Neural progenitor cell (in vitro differentiated cells): ENCODE results near the gene TRMT6. TPM values are rescaled to one million over a fixed set of nuclear protein-coding genes. Genes with fewer than 3 reads are reported as not detected.

Source experiments
- DNase-seq: peaks from one replicate; pipeline ENCODE4 v3.0.0-alpha.2; 2016; ENCODE audit warnings: low spot score
- H2AFZ ChIP-seq: fragments of 200-600 bp; sonication (generic); replicated peaks from 2 replicates; pipeline ENCODE4 v1.6.1; 2016; ENCODE audit warnings: antibody characterized with exemption
- H3F3A ChIP-seq: fragments of 200-600 bp; sonication (generic); 2 replicates; pipeline ENCODE4 v1.6.1; 2016; ENCODE audit warnings: antibody characterized with exemption, low read depth
- H3K27ac ChIP-seq: fragments of 200-600 bp; sonication (generic); 2 replicates; pipeline ENCODE4 v1.5.1; 2016; ENCODE audit warnings: mild to moderate bottlenecking
- H3K27me3 ChIP-seq: fragments of 200-600 bp; sonication (generic); 2 replicates; pipeline ENCODE4 v1.6.1; 2016; ENCODE audit warnings: mild to moderate bottlenecking, moderate library complexity
- H3K36me3 ChIP-seq: fragments of 200-600 bp; sonication (generic); 2 replicates; pipeline ENCODE4 v1.5.1; 2016
- H3K4me1 ChIP-seq: fragments of 200-600 bp; sonication (generic); 2 replicates; pipeline ENCODE4 v1.6.1; 2016; ENCODE audit warnings: mixed run types
- H3K4me2 ChIP-seq: fragments of 200-600 bp; sonication (generic); 2 replicates; pipeline ENCODE4 v1.6.1; 2016
- H3K4me3 ChIP-seq: fragments of 200-600 bp; sonication (generic); 2 replicates; pipeline ENCODE4 v1.5.1; 2016
- H3K79me2 ChIP-seq: fragments of 200-600 bp; sonication (generic); 2 replicates; pipeline ENCODE4 v1.6.1; 2016; ENCODE audit warnings: low read depth
- H3K9ac ChIP-seq: fragments of 200-600 bp; sonication (generic); 2 replicates; pipeline ENCODE4 v1.6.1; 2016
- H3K9me3 ChIP-seq: fragments of 200-600 bp; sonication (generic); 2 replicates; pipeline ENCODE4 v1.5.1; 2016; ENCODE audit warnings: low read depth
- H4K20me1 ChIP-seq: fragments of 200-600 bp; sonication (generic); 2 replicates; pipeline ENCODE4 v1.6.1; 2016; ENCODE audit warnings: low read depth
- H3K27ac Mint-ChIP-seq: 3 replicates; pipeline ENCODE4 v1.8.0; 2021; ENCODE audit warnings: mixed read lengths
- H3K27me3 Mint-ChIP-seq: 2 replicates; pipeline ENCODE4 v1.8.0; 2022; ENCODE audit warnings: low read depth, mild to moderate bottlenecking, inconsistent platforms, moderate library complexity, mixed read lengths; ENCODE audit not compliant: insufficient read depth
- H3K36me3 Mint-ChIP-seq: 3 replicates; pipeline ENCODE4 v1.8.0; 2021; ENCODE audit warnings: mixed read lengths
- H3K4me1 Mint-ChIP-seq: 3 replicates; pipeline ENCODE4 v1.8.0; 2021; ENCODE audit warnings: mixed read lengths
- H3K4me3 Mint-ChIP-seq: 3 replicates; pipeline ENCODE4 v1.8.0; 2021; ENCODE audit warnings: mild to moderate bottlenecking, moderate library complexity, mixed read lengths
- H3K9me3 Mint-ChIP-seq: 3 replicates; pipeline ENCODE4 v1.8.0; 2020; ENCODE audit warnings: mixed read lengths
- EZH2 ChIP-seq: fragments of 200-600 bp; sonication (generic); IDR thresholded peaks from 2 replicates; pipeline ENCODE4 v1.6.1; 2017; ENCODE audit warnings: antibody characterized with exemption, mild to moderate bottlenecking, moderate library complexity
- EZH2phosphoT487 ChIP-seq: fragments of 200-600 bp; sonication (generic); IDR thresholded peaks from 2 replicates; pipeline ENCODE4 v1.6.1; 2017; ENCODE audit warnings: antibody characterized with exemption
- total RNA-seq: library from RNA; depleted of rRNA; stranded (reverse); fragments of >200 nt; gene quantifications from 2 replicates; pipeline ENCODE4 v1.2.3, GENCODE V29; 2015; ENCODE audit warnings: low replicate concordance
- TF ChIP-seq, protein P1 (sequence below): fragments of 200-600 bp; sonication (generic); IDR thresholded peaks from 2 replicates; pipeline ENCODE4 v1.5.1; 2017; ENCODE audit warnings: antibody characterized with exemption, mild to moderate bottlenecking

The TRMT6 gene
- total RNA-seq, 1 donor from 2014 or later: 11.1 TPM

DNA sequence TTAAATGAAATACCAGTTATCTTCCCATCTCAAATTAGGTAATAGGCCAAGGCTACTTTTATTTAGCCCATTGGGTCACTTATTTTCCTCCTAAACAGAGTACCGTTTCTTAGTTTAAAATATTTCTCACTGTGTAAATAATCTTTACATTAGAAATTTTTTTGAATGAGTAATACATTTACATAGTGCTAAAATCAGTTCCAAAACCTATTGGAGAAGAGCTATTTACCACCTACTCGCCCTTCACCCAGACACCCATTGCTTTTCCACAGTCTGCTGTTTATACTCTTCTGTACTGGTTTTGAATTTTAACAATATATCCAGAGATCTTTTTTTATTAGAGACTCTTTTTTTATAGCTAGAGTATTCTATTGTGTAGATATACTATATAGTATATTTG, 37.0 kb upstream of the TRMT6 start:
- Histone ChIP-seq H3K4me1 (no peaks in the 10 kb centered on the region), H3K4me3 (no peak overlapping the region), H3K36me3 (peaks cover 17% of the 10 kb centered on the region), H2AFZ (no peak overlapping the region), H3K4me2 (no peak overlapping the region), H3K9ac (no peak overlapping the region), H3K79me2 (no peaks in the 10 kb centered on the region), H3K27ac (no peak overlapping the region), H3F3A (no peaks in the 10 kb centered on the region), H4K20me1 (no peaks in the 10 kb centered on the region), H3K27me3 (no peaks in the 10 kb centered on the region), H3K9me3 (no peaks in the 10 kb centered on the region)
- TF ChIP-seq EZH2phosphoT487: no peak
- TF ChIP-seq, protein P1, sequence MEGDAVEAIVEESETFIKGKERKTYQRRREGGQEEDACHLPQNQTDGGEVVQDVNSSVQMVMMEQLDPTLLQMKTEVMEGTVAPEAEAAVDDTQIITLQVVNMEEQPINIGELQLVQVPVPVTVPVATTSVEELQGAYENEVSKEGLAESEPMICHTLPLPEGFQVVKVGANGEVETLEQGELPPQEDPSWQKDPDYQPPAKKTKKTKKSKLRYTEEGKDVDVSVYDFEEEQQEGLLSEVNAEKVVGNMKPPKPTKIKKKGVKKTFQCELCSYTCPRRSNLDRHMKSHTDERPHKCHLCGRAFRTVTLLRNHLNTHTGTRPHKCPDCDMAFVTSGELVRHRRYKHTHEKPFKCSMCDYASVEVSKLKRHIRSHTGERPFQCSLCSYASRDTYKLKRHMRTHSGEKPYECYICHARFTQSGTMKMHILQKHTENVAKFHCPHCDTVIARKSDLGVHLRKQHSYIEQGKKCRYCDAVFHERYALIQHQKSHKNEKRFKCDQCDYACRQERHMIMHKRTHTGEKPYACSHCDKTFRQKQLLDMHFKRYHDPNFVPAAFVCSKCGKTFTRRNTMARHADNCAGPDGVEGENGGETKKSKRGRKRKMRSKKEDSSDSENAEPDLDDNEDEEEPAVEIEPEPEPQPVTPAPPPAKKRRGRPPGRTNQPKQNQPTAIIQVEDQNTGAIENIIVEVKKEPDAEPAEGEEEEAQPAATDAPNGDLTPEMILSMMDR: no peak
- no peak for TF ChIP-seq EZH2
- no peak for DNase-seq
- Mint-ChIP-seq H3K36me3 (peaks cover 17% of the 10 kb centered on the region), H3K4me3 (no peak overlapping the region), H3K27me3 (no peaks in the 10 kb centered on the region), H3K4me1 (no peaks in the 10 kb centered on the region), H3K27ac (no peak overlapping the region), H3K9me3 (no peaks in the 10 kb centered on the region)

DNA sequence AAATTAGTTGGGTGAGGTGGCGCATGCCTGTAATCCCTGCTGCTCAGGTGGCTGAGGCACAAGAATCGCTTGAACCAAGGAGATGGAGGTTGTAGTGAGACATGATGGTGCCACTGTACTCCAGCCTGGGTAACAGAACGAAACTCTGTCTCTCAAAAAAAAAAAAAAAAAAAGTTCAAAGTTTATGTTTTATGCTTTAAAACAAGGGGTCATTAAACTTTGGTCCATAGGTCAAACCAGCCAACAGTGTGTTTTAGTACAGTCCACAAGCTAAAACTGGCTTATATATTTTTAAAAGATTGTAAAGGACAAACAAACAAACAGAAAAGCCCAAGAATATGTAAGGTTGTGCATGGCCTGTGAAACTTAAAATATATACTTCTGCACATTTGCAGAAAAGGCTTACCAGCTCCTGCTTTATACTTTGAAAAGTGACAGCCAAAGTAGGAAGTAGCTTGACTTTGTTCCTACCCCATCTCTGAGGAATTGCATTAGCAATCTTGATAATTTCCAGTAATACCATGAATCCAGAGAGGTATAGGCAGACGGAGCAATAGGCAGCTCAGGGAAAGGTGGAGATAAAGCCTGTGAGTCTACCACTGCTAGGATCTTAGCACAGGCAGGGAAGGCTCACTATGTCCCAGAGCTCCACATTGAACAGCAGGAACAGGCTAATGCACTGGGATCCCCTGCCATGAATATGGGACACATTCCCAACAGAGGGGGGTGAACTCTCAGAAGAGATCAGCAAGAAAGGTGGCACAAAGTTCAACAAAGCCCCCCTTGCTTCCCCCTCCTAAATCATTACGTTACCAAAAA, 30.6 kb upstream of the TRMT6 start:
- no peak for DNase-seq
- H3K9me3 Mint-ChIP-seq: no peaks in the 10 kb centered on the region
- H2AFZ ChIP-seq: no peak overlapping the region
- no peak overlapping the region for H3K27ac ChIP-seq
- no peak overlapping the region for H3K27ac Mint-ChIP-seq
- H3K36me3 ChIP-seq: peaks cover 9% of the 10 kb centered on the region
- no peaks in the 10 kb centered on the region for H3K79me2 ChIP-seq
- H4K20me1 ChIP-seq: no peaks in the 10 kb centered on the region
- no peak overlapping the region for H3K4me3 ChIP-seq
- H3K9me3 ChIP-seq: no peaks in the 10 kb centered on the region
- no peaks in the 10 kb centered on the region for H3K27me3 ChIP-seq
- H3K4me3 Mint-ChIP-seq: no peak overlapping the region
- H3K36me3 Mint-ChIP-seq: peaks cover 21% of the 10 kb centered on the region
- TF ChIP-seq EZH2phosphoT487 (no peak), EZH2 (no peak)
- TF ChIP-seq, protein P1: no peak
- no peak overlapping the region for H3K9ac ChIP-seq
- no peaks in the 10 kb centered on the region for H3F3A ChIP-seq
- H3K4me2 ChIP-seq: no peak overlapping the region
- no peaks in the 10 kb centered on the region for H3K4me1 Mint-ChIP-seq
- H3K27me3 Mint-ChIP-seq: no peaks in the 10 kb centered on the region
- H3K4me1 ChIP-seq: no peaks in the 10 kb centered on the region

DNA sequence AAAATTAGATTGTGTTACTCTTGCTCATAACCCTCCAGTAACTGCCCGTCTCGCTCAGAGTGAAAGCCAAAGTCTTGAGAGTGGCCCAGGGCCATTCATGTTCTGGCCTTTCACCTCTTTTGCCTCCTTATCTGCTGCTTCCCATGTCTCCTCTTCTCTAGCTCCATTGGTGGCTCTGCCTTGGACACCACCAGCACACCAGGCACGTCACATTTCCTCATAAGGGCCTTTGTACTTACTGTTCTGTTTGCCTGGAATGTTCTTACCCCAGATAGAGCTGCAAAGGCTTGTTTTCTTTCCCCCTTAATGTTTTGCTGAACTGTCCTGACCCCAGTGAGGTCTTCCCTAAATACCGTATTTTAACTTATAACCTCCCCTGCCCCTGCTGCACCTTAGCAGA, 29.5 kb upstream of the TRMT6 start:
- Mint-ChIP-seq H3K4me1 (no peaks in the 10 kb centered on the region), H3K27me3 (no peaks in the 10 kb centered on the region), H3K36me3 (peaks cover 18% of the 10 kb centered on the region), H3K9me3 (no peaks in the 10 kb centered on the region), H3K4me3 (no peak overlapping the region), H3K27ac (no peak overlapping the region)
- Histone ChIP-seq H2AFZ (no peak overlapping the region), H3F3A (no peaks in the 10 kb centered on the region), H4K20me1 (no peaks in the 10 kb centered on the region), H3K9me3 (no peaks in the 10 kb centered on the region), H3K4me1 (no peaks in the 10 kb centered on the region), H3K79me2 (no peaks in the 10 kb centered on the region), H3K4me3 (no peak overlapping the region), H3K9ac (no peak overlapping the region), H3K4me2 (no peak overlapping the region), H3K36me3 (peaks cover 8% of the 10 kb centered on the region), H3K27ac (no peak overlapping the region), H3K27me3 (no peaks in the 10 kb centered on the region)
- TF ChIP-seq EZH2: no peak
- no peak for TF ChIP-seq EZH2phosphoT487
- TF ChIP-seq, protein P1: no peak
- DNase-seq: no peak
